ENCODE data around the gene COMMD7.

The COMMD7 gene

DNA sequence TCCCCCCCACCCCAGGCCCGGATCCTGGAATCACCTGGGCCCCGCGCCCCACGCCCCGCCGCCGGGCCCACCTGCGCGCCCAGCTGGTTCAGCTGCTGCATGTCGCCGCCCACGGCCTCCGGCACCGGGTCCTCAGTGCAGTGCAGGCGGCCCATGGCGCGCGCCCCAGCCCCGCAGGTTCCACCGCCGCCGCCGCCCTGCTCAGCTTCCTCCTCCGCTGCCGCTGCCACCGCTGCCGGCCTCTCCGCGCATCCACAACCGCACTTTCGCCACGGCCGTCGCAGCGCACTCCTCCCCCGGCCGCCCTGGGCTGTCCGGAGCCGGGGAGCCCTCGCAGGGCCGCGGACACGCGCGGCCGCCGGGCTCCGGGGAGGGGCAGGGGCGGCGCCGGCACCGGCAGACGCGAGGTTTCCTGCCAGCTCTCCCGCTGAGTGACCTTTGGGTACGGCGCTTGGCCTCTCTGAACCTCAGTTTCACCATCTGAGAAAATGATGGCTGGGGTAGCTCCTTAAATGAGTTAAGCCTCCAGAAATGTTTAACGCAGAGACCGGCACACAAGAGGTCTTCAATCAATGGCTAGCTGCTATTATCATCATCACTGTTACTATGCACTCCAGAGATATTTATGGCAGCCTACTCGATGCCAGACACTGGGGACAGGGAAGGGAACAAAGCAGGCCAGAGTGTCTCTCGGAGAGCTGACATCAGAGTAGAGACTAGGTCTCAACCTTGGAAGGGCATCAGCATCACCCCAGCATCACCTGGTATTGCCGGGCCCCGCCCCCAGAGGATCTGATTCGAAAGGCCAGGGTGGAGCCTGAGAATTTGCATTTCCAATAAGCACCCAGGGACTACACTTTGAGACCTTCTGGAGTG is at the start of gene COMMD7:
TSS of gene COMMD7 (minus strand) at position 231 of the 876 bp plus-strand sequence. CDS start at position 155, 76 bp downstream.
- Mint-ChIP-seq H3K4me1 (ENCODE audit: low read depth) (peaks cover 27% of the 10 kb centered on the region), H3K27ac (peak within 1 kb of the TSS; percentile 97), H3K9me3 (no peaks in the 10 kb centered on the region), H3K4me3 (peak within 1 kb of the TSS; percentile 99), H3K27me3 (no peaks in the 10 kb centered on the region), H3K36me3 (ENCODE audit: low read depth) (peaks cover 22% of the 10 kb centered on the region)
- intact Hi-C loops (cut with micrococcal nuclease), result loop anchor here (2.0 kb wide), 1 partner anchor 19 kb away; the partner anchor contains the start of gene DNMT3B

DNA sequence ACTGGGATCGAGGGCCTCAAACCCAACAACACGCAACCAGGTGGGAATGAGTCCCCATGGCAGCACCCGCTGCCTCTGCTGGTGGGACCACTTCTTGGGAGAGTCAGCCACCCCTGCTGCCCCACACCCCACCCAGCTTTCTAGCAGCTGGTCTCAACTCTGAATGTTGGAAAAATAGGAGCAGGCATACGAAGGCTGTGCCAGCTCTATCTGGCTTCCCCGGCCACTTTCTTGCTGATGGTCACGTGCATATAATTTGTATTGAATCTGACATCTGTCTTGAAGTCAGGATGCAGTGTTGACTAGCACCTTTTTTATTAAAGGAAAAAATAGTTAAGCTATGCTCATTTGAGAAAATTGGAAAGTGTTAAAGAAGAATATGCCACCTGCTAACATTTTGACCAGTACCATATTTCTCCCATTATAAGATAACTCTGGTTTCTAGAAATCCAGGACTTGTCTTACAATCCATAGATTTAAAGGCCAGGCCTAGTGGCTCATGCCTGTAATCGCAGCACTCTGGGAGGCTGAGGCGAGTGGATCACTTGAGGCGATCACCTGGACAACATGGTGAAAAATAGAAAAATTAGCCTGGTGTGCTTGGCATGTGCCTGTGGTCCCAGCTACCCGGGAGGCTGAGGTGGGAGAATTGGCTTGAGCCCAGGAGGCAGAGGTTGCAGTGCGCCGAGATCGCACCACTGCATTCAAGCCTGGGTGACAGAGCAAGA is 49.6 kb upstream of the COMMD7 start:
- Mint-ChIP-seq H3K36me3 (ENCODE audit: low read depth) (no peaks in the 10 kb centered on the region), H3K9me3 (no peaks in the 10 kb centered on the region), H3K4me1 (ENCODE audit: low read depth) (peaks cover 9% of the 10 kb centered on the region), H3K4me3 (no peak overlapping the region), H3K27ac (no peak overlapping the region), H3K27me3 (no peaks in the 10 kb centered on the region)
- intact Hi-C loops (cut with micrococcal nuclease), result no loop called here

DNA sequence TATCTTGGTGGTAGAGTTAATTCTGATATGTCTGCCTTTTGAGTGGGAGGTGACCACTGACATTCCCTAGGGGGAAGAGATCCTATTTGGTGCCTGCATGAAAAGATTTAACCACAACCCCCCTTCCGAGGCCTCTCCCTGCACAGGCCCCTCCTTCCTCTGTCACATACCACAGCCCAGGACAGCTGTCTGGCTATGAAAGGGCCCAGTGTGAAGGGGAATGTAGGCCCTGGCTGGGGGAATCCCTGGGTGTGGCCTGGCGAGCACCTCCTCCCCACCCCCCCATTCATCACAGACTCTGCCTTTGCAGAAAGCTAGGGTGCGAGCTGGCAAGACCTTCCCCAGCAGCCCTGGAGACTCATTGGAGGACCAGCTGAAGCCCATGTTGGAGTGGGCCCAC is 49.0 kb upstream of the COMMD7 start:
- H3K27me3 Mint-ChIP-seq, result no peaks in the 10 kb centered on the region
- no peak overlapping the region for H3K27ac Mint-ChIP-seq
- intact Hi-C loops (cut with micrococcal nuclease), result no loop called here
- H3K4me1 Mint-ChIP-seq (ENCODE audit: low read depth), result peaks cover 9% of the 10 kb centered on the region
- no peak overlapping the region for H3K4me3 Mint-ChIP-seq
- no peaks in the 10 kb centered on the region for H3K9me3 Mint-ChIP-seq
- H3K36me3 Mint-ChIP-seq (ENCODE audit: low read depth), result no peaks in the 10 kb centered on the region

- intact Hi-C loops (cut with micrococcal nuclease), result loop anchor here (1.0 kb wide), 1 partner anchor 104 kb away; no protein-coding TSS in a partner anchor
- Mint-ChIP-seq H3K27me3 (no peaks in the 10 kb centered on the region), H3K9me3 (no peaks in the 10 kb centered on the region), H3K36me3 (ENCODE audit: low read depth) (no peaks in the 10 kb centered on the region), H3K4me3 (no peak overlapping the region), H3K27ac (no peak overlapping the region), H3K4me1 (ENCODE audit: low read depth) (peaks cover 9% of the 10 kb centered on the region)
Measured at GRCh38 chr20:32790751-32791057, 47.4 kb upstream of the COMMD7 start.

GRCh38 chr20:32789896-32790750 is 46.9 kb upstream of the COMMD7 start:
- Mint-ChIP-seq H3K27ac (no peak overlapping the region), H3K4me1 (ENCODE audit: low read depth) (peaks cover 9% of the 10 kb centered on the region)
- intact Hi-C loops (cut with micrococcal nuclease), result loop anchor here (1.0 kb wide), 1 partner anchor 104 kb away; no protein-coding TSS in a partner anchor

DNA sequence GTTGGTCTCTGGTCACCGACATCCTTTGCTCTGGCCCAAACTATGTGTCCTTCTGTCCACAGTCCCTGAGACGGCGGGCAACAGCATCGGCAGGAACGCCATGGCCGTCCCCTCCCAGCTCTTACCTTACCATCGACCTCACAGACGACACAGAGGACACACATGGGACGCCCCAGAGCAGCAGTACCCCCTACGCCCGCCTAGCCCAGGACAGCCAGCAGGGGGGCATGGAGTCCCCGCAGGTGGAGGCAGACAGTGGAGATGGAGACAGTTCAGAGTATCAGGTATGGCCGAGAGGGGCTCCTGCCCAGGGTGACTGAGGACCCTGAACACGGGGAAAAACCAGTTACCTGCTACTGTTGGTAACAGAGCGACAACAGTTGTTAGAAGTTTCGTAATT is 43.9 kb upstream of the COMMD7 start:
- intact Hi-C loops (cut with micrococcal nuclease), result no loop called here
- no peak overlapping the region for H3K27ac Mint-ChIP-seq
- H3K4me3 Mint-ChIP-seq, result no peak overlapping the region
- H3K4me1 Mint-ChIP-seq (ENCODE audit: low read depth), result peaks cover 9% of the 10 kb centered on the region
- H3K9me3 Mint-ChIP-seq, result no peaks in the 10 kb centered on the region
- no peaks in the 10 kb centered on the region for H3K36me3 Mint-ChIP-seq (ENCODE audit: low read depth)
- H3K27me3 Mint-ChIP-seq, result no peaks in the 10 kb centered on the region

More at GRCh38 chr20:32789896-32790750, 46.9 kb upstream of the COMMD7 start:
- Mint-ChIP-seq H3K4me3 (no peak overlapping the region), H3K36me3 (ENCODE audit: low read depth) (no peaks in the 10 kb centered on the region), H3K27me3 (no peaks in the 10 kb centered on the region), H3K9me3 (no peaks in the 10 kb centered on the region)

- no peak overlapping the region for H3K27ac Mint-ChIP-seq
- H3K9me3 Mint-ChIP-seq, result no peaks in the 10 kb centered on the region
- peaks cover 9% of the 10 kb centered on the region for H3K4me1 Mint-ChIP-seq (ENCODE audit: low read depth)
- no peaks in the 10 kb centered on the region for H3K27me3 Mint-ChIP-seq
- intact Hi-C loops (cut with micrococcal nuclease), result no loop called here
- no peaks in the 10 kb centered on the region for H3K36me3 Mint-ChIP-seq (ENCODE audit: low read depth)
- H3K4me3 Mint-ChIP-seq, result no peak overlapping the region
Measured at GRCh38 chr20:32786059-32786760, 42.9 kb upstream of the COMMD7 start.

DNA sequence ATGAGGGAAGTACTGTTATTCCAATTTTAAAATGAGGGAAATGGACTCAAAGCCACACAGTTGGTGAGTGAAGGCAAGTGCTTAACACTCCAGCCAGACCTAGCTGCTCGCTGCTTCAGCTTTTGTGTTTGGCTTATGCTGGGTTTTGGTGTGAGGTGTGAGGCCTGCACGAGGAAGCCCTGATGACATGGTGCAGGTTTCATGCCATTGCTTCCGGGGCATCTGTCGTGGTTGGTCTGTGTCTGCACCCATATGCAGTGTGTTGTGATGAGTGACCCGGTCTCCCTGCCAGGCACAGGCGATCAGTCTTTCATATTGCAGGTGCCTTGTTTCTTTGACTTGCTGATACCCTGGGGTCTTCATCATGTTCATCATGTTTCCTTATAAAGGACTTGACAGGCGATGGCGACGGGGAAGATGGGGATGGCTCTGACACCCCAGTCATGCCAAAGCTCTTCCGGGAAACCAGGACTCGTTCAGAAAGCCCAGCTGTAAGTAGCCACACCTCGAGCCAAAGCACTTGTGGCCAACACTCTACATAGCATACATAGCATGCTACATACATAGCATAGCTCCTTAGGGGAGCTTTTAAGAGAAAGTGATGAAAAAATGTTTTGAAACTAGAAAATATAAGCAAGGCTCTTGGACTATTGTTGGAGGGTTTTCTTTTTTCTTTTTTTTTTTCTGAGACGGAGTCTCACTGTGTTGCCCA is 41.3 kb upstream of the COMMD7 start:
- intact Hi-C loops (cut with micrococcal nuclease), result no loop called here

GRCh38 chr20:32780749-32781655 is 37.7 kb upstream of the COMMD7 start:
- no peaks in the 10 kb centered on the region for H3K9me3 Mint-ChIP-seq
- intact Hi-C loops (cut with micrococcal nuclease), result no loop called here
- H3K36me3 Mint-ChIP-seq (ENCODE audit: low read depth), result no peaks in the 10 kb centered on the region
- no peak overlapping the region for H3K27ac Mint-ChIP-seq
- H3K27me3 Mint-ChIP-seq, result no peaks in the 10 kb centered on the region
- peaks cover 5% of the 10 kb centered on the region for H3K4me1 Mint-ChIP-seq (ENCODE audit: low read depth)
- no peak overlapping the region for H3K4me3 Mint-ChIP-seq

More for the DNA sequence above, 41.3 kb upstream of the COMMD7 start:
- no peak overlapping the region for H3K4me3 Mint-ChIP-seq
- H3K36me3 Mint-ChIP-seq (ENCODE audit: low read depth), result no peaks in the 10 kb centered on the region
- no peaks in the 10 kb centered on the region for H3K4me1 Mint-ChIP-seq (ENCODE audit: low read depth)
- H3K9me3 Mint-ChIP-seq, result no peaks in the 10 kb centered on the region
- no peak overlapping the region for H3K27ac Mint-ChIP-seq
- H3K27me3 Mint-ChIP-seq, result no peaks in the 10 kb centered on the region

- no peaks in the 10 kb centered on the region for H3K36me3 Mint-ChIP-seq (ENCODE audit: low read depth)
- no peak overlapping the region for H3K4me3 Mint-ChIP-seq
- intact Hi-C loops (cut with micrococcal nuclease), result no loop called here
- H3K9me3 Mint-ChIP-seq, result no peaks in the 10 kb centered on the region
- no peak overlapping the region for H3K27ac Mint-ChIP-seq
- peaks cover 5% of the 10 kb centered on the region for H3K4me1 Mint-ChIP-seq (ENCODE audit: low read depth)
- no peaks in the 10 kb centered on the region for H3K27me3 Mint-ChIP-seq
Measured at GRCh38 chr20:32780278-32780677, 37.0 kb upstream of the COMMD7 start.

- Mint-ChIP-seq H3K27me3 (no peaks in the 10 kb centered on the region), H3K27ac (no peak overlapping the region), H3K36me3 (ENCODE audit: low read depth) (no peaks in the 10 kb centered on the region), H3K9me3 (no peaks in the 10 kb centered on the region), H3K4me3 (no peak overlapping the region), H3K4me1 (ENCODE audit: low read depth) (peaks cover 5% of the 10 kb centered on the region)
- intact Hi-C loops (cut with micrococcal nuclease), result loop anchor here (2.0 kb wide), 1 partner anchor 107 kb away; the partner anchor contains the start of gene C20orf203
Measured at GRCh38 chr20:32779500-32780211, 36.4 kb upstream of the COMMD7 start.
